Skin of body (tissue), 2 donors: ENCODE data around the gene APOL2. TPM values are rescaled to one million over a fixed set of nuclear protein-coding genes. Genes with fewer than 3 reads are reported as not detected.
"Not testable (repeated sequence)": the region's sequence is repeated elsewhere in the genome, so short reads cannot be mapped to it uniquely, and the experiment has no call there.

Experiments used
- DNase-seq: peaks from one replicate; lab custom pipeline; 2025; lab: John Stamatoyannopoulos, UW
- total RNA-seq: library from RNA; depleted of rRNA; stranded (reverse); fragments of >200 nt; gene quantifications from one replicate; pipeline ENCODE4 v1.2.3, GENCODE V29; 2014

The APOL2 gene
- total RNA-seq, 1 donor from 2014 or later, result 21.6 TPM

DNA sequence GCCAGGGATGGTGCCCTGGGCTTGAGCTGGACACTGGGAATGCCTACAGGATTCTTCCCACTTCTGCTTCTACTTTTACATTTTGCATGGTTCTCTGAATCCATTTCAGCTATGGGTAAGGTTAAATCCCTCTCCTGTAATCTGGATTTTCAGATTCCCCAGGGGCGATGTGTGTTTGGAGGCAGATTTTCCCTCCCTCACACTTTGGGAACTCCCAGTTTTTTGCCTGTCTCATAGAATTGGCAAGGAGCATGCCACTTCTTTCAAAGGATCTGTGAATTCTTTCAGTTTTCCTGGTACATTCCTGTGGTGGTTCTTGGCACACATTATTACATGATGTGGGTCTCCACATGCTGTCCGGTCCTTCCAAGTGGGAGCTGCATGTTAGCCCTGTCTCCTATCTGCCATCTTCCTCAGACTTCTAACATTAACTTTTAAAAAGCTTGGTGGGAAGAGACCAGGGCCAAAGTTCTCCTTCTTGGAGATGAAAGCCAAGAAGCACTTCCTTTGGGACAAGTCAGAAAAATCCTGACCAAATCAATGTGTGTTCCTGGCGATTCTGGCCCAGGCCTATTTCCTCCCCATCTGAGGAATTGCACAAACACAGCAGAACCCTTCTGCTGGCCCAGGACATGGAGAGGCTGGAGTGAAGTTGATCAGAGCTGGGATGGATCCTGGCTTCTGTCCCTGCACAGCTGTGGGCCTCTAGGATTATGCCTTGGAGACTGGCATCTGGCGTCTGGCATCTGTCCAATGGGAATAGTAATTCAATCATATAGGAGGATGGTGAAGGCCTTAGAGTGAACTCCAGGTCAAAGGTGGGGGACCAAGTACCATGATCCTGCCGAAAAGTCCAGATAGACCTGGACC lies 5.4 kb upstream of the APOL2 start:
- no peak for DNase-seq

DNA sequence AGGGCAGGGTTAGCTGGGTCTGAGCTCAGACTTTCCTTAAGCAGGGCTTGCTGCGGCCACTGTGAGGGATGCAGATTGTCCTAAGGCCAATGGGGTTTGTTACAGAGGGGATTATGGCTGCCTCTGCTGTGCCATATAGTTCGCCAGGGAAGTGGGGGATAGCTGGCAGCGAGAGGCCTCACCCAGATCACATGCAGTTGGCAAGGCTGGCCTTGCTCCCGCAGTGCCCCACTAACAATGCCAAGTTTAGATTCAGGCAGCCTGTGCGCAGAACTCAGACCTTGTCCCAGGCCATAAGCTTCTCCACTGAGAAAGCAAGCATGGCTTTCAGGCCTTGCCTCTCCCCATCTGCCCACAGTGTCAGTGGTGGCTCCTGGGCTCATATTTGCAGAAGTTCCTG lies 4.7 kb upstream of the APOL2 start:
- no peak for DNase-seq

DNA sequence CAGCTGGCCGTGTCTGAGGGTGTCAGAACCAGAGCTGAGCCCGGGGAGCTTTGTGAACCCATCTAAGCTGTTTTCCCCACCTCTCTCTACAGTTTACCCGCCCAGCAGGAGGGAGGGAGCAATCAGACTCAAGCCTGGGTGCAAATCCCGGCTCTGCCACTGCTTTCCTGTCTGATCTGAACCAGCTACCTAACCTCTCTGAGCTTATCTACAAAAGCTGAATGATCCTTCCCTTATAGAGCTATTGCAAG lies 252 bp downstream of the APOL2 start:
- DNase-seq, result no peak

DNA sequence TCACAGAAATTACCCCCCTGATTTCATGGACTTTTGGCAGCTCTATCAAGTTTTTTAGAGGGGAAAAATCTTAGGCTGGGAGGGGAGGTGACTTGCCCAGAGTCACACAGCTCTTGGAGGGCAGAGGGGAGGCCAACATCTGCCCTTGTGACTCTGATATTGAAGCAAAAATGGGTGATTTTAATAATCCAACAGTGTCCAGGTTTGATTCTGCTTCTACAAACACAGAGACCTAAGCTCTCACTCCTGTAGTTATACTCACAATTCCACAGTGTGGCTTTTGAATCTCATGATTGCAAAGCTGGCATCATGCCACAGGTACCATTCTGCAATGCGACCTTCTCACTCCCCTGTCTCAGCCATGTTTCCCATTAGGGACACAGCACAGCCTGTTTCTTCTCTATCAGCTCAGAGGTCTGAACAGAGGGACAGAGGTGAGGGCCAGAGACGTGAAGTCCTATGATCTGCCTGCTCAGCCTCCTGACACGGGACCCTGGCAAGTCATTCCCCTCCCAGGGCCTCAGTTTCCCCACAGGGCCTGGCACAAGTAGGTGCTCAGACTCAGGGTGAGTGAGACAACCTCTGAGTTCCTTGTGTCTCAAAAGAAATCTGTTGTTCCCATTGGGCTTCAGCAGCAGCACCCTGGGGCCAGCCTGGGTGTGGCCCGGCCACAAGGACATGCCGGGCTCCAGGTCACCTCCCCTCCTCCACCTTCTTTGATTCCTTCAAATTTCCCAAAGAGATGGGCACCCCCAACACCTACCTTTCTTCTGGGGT lies 766 bp downstream of the APOL2 start:
- DNase-seq, result no peak

DNA sequence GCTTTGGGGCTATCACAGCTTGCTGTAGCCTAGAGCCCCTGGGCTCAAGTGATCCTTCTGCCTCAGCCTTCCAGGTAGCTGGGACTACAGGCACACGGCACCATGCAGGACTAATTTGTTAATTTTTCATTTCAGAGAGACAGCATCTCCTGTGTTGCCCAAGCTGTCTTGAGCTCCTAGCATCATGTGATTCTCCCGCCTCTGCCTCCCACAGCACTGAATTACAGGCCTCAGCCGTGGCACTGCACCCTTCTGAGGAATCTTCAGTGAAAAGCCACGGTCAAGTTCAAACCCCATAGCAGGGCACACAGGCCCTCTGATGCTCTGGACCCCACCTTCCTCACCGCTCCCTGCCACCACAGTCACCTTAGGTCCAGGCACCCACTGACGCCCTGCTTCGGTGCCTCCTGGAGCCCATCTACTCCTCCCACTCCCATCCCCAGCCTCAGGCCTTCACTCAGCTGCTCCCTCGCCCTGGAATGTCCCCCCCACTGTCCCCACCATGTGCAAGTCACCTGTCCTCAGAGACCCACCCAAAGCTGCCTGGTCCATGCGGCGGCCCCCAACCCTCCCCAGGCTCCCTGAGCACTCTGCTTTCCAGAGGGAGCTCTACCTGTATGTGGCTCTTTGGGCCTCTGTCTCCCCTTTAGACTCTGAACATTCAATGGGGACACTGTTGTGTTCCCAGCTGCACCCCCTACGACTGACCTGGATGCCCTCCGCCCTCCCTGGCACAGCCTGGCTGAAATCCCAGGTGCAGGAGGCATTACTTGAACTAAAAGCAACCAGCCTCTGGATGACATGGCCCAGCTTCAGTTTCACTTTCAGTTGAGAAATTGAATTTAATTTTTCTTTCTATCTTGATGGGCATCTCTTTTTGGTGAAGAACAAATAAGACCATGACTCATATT lies 1.6 kb downstream of the APOL2 start:
- DNase-seq, result no peak

DNA sequence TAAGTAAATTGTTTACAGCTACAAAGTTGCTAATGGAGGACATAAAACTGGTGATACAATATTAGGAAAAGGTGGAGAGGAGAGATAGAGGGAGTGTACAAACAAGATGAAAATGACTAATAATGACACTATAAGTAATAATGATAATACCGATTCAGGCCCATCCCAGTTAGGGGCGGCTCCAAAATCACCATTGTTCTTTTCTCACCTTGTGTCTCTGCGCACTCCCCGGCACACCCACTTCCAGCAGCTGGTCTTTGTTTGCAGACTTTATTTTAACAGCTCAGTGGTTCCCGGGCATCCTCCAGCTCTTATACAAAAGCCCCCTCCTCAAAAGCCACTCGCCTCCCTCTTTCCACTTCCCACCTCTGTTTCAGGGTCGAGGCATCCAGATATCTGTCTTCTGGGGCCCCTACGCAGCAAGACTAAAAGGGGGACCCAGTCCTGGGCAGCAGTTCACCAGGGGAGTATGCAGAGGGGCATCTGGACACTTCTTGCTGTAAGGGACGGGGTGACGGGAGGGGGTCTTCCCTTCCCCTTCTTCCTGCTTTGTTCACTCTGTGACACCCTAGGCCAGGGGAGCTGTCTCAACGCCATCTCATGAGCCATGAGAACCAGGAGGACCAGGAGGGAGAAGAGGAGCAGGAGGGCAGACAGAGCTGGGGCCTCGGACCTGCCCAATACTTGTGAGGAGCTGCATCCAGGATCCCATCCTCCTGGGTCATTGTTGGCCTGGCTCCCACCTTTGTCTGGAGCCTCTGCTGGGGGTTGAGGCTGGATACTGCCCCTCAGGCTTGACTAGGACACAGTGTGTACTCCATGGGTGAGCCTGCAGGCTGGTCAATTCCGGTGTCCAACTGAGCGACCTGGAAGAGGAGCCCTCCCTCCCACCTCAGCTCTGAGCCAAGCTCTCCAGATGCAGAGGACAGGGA lies 2.7 kb downstream of the APOL2 start:
- no peak for DNase-seq

DNA sequence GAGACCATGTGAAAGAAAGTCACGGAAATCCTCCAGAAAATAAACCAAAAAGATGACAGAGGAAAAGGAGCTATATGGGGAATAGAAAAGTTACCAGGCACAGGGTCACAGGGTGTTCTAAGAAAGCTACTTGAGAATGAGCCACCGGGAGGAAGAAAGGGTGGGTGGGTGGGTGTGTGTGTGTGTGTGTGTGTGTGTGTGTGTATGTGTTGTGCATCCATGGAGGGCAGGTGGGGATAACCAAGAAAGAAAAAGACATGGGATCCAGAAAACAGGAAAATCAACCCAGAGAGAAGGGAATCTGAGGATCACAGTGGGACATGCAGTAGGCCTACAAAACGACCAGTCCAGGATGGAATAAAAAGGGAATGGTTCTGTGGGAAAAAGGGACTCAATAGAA lies 3.7 kb downstream of the APOL2 start:
- no peak for DNase-seq

DNA sequence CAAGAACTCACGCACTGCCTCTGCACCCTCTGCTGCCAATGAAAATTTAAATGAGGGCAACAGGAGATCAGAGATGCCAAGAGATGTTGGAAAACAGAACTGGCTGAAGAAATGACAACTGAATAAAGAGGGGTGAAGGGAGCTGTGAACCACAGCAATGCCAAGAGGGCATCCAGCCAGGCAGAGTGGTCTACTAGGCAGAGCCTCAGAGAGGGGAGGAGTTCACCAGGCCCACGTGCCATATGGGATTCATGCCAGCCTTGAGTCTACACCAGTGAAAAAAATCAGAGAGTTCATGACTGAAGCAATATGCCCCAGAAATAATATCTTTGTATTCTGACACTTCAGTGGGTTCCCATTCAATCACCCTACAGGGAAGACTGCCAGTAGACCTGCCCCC lies 4.4 kb downstream of the APOL2 start:
- DNase-seq, result no peak

DNA sequence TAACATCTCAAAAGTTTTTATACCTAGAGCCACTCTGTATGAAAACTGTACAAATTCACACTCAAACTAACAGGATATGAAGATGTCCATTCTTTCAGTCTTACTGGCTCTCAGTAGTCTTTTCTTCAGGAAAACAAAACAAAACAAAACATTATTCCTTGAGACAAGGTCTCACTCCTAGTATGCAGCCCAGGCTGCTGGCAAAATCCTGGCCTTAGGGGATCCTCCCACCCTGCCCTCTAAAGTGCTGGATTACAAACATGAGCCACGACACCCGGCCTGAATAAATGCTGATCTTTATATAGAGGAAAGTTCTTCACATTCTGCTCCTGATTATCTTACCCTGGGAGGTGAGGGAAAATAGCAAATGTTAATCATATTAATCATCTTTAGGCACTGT lies 5.1 kb downstream of the APOL2 start:
- DNase-seq, result no peak

DNA sequence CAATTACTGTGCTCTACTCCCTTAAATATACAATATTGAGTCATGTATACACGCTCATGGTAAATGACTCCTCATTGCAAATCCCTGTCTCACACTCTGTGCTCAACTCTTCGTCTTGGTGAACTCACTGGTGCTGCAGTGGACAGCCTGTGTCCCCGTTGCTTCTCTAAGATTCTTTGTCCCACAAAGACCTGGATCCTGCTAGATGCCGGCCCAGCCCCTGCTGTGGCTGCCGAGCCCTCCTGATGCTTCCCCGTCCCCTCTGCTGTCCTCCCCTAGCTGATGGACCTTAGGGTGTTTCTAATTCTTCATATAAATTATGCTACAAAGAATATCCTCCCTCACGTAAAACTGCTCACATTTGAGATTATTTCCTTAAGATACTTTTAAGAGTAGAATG lies 5.5 kb downstream of the APOL2 start:
- no peak for DNase-seq

DNA sequence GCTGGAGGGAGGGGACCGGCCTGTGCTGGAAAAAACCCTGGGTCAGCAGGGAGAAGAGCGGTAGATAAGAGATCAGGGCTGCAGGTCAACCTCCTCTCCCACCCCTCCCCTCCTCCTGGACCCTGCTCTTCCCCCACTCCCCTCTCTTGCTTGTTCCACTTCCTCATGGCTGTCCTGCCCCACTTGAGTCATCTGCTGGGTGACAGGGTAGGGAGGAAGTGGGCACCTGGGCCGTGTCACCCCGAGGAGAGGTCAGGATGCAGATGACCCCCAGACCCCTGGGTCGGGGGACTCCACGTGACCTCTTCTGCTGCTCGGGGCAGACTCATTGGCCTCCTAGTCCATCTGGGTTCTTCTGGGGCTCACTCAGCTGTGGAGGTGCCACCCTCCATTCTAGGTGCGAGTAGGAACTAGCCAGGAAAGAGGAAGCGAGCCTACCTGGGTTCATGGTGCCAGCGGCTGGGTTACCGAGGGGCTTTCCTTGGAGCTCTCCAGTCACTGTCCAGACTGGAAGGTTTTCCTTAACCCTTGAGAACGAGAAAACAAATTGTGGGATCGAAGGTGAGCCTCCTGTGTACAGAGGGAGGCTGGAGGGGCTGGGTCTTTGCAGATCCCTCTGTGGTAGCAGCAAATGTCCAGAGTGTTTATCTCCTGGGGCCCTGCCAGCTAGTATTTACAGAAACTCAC lies 6.5 kb downstream of the APOL2 start:
- DNase-seq, result no peak

DNA sequence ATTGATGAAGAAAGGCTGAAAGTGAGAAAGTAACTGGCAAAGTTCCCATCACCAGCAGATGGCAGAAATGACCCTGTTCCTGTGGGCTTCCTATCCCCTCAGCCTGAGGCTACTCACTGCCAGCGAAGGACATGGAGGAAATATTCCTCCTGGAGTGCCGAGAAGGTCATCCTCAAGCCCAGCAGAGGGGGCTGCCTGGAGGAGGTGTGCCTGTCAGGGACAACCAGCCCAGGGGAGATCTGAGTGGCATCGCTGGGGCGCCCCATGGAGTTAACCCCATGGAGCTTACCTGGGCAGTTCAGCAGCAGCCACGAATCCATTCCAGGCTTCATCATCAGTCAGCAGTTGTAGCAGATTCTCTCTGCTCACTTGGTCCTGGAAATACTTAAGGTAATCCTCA lies 8.3 kb downstream of the APOL2 start:
- DNase-seq, result not testable (repeated sequence)

DNA sequence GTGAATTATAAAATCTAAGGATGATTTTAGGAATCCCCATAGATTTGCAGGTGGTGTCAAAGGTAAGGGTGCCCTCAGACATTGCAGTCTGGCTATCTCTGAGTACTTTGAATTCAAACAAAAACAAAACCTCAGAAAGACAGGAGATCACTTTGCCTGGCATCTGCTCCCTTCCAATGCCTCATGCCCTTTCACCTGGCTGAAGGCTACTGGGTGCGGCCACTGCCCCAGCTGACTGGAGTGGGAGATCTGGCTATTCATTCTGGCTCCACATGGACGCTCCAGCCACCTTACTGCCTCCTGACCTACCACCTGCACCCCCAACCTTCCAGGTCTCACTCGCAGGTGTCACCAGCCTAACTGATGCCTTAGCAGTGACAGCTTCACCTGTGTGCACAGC lies 9.7 kb downstream of the APOL2 start:
- DNase-seq, result not testable (repeated sequence)

DNA sequence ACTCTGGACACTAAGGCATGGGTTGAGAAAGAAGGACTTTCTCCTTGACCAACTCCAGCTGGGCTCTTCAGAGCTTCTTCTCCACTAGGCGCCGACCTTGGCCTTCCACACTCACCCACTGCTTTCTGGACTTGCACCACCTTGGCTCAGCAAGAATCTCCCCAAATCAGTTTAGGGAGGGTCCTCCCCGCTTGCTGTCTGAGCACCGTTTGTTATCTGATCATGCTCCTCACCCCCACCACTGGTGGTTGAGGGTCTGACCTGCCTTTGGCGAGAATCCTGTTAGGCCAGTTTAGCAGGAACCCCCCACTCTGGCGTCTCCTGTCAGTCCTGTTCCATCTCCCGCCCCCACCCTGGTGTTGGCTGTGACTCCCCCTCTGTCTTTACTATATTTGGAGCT lies 10.4 kb downstream of the APOL2 start:
- DNase-seq, result no peak

DNA sequence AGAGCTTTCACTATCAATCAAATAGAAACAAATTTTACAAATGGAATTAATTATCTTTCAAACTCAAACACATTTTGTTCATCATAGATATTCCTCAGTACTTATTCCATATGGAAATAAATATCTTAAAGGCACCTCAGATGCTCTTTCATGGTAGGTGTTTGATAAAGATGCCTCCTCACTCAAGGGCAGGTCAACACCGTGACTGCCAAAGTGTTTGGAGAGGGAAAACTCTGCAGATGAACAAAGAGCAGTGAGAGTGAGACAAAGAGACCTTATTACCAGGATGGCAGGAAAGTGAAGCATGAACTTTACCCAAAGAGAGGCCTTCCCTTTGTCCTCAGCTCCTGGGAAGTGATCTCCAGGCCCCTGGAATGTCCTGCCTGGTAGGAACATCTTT lies 11.0 kb downstream of the APOL2 start:
- DNase-seq, result not testable (repeated sequence)

DNA sequence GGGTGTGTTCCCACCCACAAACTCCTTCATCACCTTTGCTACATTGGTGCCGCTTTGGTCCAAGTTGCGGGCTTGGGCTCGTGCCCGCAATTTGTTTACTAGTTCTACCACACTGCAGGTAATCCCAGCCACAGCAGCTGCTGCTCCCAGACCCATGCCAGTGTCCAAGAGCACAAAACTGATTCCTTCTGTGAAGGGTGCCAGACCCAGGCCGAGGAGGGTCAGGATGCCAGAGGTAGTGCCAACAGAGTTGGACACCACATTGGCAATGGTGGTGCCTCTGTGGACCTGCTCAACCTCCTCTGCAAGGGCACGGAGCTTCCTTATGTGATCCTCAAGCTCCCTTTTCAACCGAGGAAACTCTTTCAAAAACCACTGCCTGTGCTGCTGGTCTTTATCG lies 11.5 kb downstream of the APOL2 start:
- DNase-seq, result no peak

DNA sequence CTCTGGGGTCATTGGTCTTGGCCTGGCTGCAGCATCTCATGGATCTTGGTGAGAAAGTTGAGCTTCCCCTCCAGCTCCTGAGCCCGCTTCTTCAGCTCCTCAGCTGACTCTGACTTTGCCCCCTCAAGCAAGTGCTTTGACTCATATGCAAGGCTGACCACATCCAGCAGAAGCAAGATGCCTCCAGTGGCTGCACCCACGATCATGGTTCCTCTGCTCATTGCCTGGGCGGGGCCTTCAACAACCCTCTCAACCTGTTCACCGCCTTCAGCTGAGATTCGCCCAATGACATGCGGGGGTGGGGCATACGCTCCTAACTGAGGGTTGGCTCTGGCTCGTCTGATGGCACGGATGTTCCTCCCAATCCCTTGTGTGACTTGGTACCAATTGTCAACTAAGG lies 11.9 kb downstream of the APOL2 start:
- DNase-seq, result no peak

DNA sequence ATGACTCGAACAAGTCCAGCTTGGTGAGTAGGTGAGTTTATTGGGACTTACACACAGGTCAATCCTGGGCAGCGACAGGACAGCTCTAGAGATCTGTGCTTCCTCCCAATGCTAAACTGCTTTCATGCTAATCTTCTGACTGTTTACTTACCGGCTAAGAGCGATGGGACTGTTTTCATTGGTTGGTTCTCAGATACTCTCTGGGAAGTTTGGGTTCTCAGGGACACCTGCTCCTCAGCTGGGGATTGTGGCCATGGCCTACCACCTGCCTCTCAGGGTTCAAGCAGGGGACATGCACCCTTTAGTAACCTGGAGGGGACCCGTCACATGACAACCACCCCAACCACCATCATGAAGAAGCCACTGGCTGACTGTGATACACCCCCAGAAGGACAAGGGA lies 13.1 kb downstream of the APOL2 start:
- no peak for DNase-seq

DNA sequence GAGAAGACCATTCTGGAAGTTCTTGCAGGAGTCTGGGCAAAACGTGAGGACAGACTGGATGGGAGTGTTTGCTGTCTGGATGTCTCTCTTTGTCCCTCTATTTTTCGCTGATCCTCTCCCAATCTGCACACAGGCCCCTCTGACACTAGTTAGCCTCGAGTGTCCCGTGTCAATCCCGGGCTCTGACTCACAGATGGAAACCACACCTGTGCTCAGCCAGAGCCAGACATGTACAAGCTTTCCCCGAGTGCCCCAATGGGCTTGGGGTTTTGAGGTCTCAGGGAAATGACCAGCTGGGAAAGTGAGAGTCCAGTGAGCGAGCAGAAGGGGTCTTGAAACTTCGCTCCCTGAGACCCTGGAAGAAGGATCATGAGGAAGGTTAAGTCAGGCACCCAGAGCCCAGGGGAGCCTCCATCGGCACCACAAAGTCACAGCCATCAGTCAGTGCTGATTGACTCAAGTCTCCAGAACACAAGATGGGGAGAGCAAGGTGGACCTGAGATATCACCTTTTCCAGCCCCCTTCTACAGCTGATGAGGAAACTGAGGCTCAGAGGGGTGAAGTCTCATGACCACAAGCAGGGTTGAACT lies 13.9 kb downstream of the APOL2 start:
- no peak for DNase-seq

DNA sequence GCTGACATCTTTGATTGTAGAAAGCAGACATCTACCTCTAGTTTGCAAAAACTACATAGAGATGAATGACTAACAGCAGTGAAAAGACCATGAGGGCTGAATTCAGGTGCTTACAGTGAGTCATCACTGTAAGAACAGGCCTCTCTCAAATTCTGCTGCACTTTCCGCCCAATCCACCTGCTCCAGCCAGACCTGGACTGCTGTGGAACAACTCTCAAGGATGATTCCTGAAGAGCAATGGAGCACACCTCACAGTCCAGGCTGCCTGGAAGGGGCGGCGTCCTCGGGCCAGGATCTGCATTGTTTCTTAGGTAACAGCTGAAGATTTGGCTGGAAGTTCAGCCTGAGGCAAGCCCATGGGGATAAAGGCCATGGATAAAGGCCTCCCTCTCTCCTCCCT lies 15.1 kb downstream of the APOL2 start:
- DNase-seq, result no peak
